ENCODE measurements around the gene TBP. TPM values are rescaled to one million over a fixed set of nuclear protein-coding genes. Genes with fewer than 3 reads are reported as not detected.

Gene TBP
- total and polyA plus RNA-seq, 2 donors (not counting 1 experiment from before 2014, with no cell fraction given), result 21.0 to 24.7 TPM

DNA sequence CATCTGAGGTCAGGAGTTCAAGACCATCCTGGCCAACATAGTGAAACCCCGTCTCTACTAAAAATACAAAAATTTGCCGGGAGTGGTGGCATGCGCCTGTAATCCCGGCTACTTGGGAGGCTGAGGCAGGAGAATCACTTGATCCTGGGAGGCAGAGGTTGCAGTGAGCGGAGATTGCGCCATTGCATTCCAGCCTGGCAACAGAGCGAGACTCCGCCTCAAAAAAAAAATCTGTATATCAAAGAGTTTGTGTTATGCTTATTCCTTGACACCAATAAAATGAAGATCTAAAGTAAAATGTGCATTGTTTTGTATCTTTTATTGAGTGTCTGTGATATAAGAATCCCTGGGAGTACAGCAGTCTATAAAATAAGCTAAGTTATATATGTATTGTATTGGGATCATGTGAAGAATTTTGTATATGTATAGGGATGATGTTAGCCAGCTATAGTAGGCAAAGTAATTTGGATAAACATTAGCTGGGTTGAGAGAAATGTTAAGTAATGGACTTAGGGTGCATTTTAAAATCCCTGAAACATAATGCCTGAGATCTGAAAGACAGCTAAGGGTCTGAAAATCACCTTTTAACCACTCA lies 10.9 kb downstream of the TBP start:
- Mint-ChIP-seq H3K9me3 (ENCODE audit: insufficient read depth) (no peaks in the 10 kb centered on the region), H3K4me1 (peaks cover 3% of the 10 kb centered on the region), H3K4me3 (no peak overlapping the region), H3K27me3 (no peaks in the 10 kb centered on the region), H3K27ac (no peak overlapping the region)
- ATAC-seq (ENCODE audit: low read depth) (no peak), DNase-seq (no peak)
- H3K27ac ChIP-seq (ENCODE audit: low read length in 2 of 2), result no peak overlapping the region
- no peaks in the 10 kb centered on the region for H3K4me1 ChIP-seq (ENCODE audit: control insufficient read depth in 2 of 2, insufficient read depth in 2 of 2, low read length in 2 of 2)
- no peaks in the 10 kb centered on the region for H3K27me3 ChIP-seq (replicated peaks in 1 of 4; ENCODE audit: control extremely low read depth in 1 of 4, control insufficient read depth in 3 of 4, insufficient read depth in 4 of 4, low read length in 3 of 4)
- ChIA-PET POLR2A (no interaction called here), CTCF (no interaction called here)
- H3K36me3 ChIP-seq (replicated peaks in 1 of 2; ENCODE audit: control extremely low read depth in 1 of 2, control insufficient read depth in 1 of 2, extremely low read depth in 1 of 2, insufficient read depth in 2 of 2, low read length in 1 of 2), result peaks cover 16 to 69% of the 10 kb centered on the region in 2 experiments
- H3K4me3 ChIP-seq (ENCODE audit: control extremely low read depth in 1 of 5, extremely low read depth in 1 of 5, insufficient read depth in 1 of 5, low read depth in 2 of 5, low read length in 4 of 5), result no peak overlapping the region
- WGBS (ENCODE audit: insufficient coverage), result no CpG with 5 or more reads among the region's 8 CpGs
- TF ChIP-seq, protein P1, sequence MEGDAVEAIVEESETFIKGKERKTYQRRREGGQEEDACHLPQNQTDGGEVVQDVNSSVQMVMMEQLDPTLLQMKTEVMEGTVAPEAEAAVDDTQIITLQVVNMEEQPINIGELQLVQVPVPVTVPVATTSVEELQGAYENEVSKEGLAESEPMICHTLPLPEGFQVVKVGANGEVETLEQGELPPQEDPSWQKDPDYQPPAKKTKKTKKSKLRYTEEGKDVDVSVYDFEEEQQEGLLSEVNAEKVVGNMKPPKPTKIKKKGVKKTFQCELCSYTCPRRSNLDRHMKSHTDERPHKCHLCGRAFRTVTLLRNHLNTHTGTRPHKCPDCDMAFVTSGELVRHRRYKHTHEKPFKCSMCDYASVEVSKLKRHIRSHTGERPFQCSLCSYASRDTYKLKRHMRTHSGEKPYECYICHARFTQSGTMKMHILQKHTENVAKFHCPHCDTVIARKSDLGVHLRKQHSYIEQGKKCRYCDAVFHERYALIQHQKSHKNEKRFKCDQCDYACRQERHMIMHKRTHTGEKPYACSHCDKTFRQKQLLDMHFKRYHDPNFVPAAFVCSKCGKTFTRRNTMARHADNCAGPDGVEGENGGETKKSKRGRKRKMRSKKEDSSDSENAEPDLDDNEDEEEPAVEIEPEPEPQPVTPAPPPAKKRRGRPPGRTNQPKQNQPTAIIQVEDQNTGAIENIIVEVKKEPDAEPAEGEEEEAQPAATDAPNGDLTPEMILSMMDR (IDR thresholded peaks at IDR 0.05), result no peak
- TF ChIP-seq EZH2 (IDR thresholded peaks at IDR 0.05; ENCODE audit: borderline replicate concordance, insufficient read depth, low read depth, low read length, poor library complexity, severe bottlenecking), result no peak
- H4K20me1 ChIP-seq (ENCODE audit: control insufficient read depth, insufficient read depth, low read length, poor library complexity, severe bottlenecking), result peaks cover 19% of the 10 kb centered on the region
- intact Hi-C loops (cut with micrococcal nuclease), result no loop called here
- no peak overlapping the region for H3K4me2 ChIP-seq (replicated peaks; ENCODE audit: low read depth, low read length, poor library complexity, severe bottlenecking)
- H3K9ac ChIP-seq (ENCODE audit: low read length), result no peak overlapping the region
- no peak overlapping the region for H2AFZ ChIP-seq (ENCODE audit: insufficient read depth, low read depth, low read length, poor library complexity, severe bottlenecking)
- no peaks in the 10 kb centered on the region for H3K9me3 ChIP-seq (ENCODE audit: control extremely low read depth in 1 of 3, control insufficient read depth in 2 of 3, insufficient read depth in 1 of 3, low read length in 2 of 3)
- H3K79me2 ChIP-seq (ENCODE audit: control insufficient read depth, insufficient read depth, low read length), result peaks cover 38% of the 10 kb centered on the region

DNA sequence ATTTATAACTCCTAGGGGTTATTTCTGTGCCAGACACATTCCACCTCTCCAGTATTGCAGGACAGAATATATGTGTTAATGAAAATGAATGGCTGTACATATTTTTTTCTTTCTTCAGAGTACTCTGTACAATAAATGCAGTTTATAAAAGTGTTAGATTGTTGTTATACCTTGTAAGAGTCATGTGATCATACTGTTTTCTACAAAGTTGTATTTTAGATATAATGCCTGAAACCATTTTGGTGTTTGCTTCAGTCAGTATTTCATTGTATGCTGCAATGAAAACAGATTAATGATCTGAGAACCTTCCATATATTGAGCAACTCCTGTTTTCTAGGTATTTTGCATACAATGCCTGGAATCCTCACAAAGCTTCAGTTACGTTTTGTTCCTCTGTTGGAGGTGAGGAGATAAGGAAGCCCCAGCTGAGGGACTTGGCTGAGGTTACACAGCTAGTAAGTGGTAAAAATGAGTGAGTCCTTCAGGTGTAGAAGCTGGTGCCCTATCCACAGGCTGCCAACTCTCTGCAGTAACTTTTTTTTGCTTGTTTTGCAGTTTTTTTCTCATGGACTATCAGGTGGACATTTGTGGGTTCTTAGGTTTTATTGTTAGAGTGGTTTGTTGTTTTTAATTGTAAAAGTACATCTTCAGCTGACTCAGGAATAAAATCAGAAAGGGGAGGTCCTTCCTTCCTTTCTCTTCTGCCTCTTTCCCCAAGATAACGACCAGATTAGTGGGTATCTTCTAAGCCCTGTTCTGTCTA lies 18.7 kb downstream of the TBP start:
- Histone ChIP-seq H4K20me1 (ENCODE audit: control insufficient read depth, insufficient read depth, low read length, poor library complexity, severe bottlenecking) (no peaks in the 10 kb centered on the region), H3K4me3 (ENCODE audit: control extremely low read depth in 1 of 5, extremely low read depth in 1 of 5, insufficient read depth in 1 of 5, low read depth in 2 of 5, low read length in 4 of 5) (no peak overlapping the region), H3K9ac (ENCODE audit: low read length) (no peak overlapping the region), H3K9me3 (ENCODE audit: control extremely low read depth in 1 of 3, control insufficient read depth in 2 of 3, insufficient read depth in 1 of 3, low read length in 2 of 3) (no peaks in the 10 kb centered on the region), H2AFZ (ENCODE audit: insufficient read depth, low read depth, low read length, poor library complexity, severe bottlenecking) (no peak overlapping the region), H3K36me3 (replicated peaks in 1 of 2; ENCODE audit: control extremely low read depth in 1 of 2, control insufficient read depth in 1 of 2, extremely low read depth in 1 of 2, insufficient read depth in 2 of 2, low read length in 1 of 2) (peaks cover 29 to 75% of the 10 kb centered on the region in 2 experiments), H3K4me2 (replicated peaks; ENCODE audit: low read depth, low read length, poor library complexity, severe bottlenecking) (no peak overlapping the region), H3K79me2 (ENCODE audit: control insufficient read depth, insufficient read depth, low read length) (no peaks in the 10 kb centered on the region), H3K27me3 (replicated peaks in 1 of 4; ENCODE audit: control extremely low read depth in 1 of 4, control insufficient read depth in 3 of 4, insufficient read depth in 4 of 4, low read length in 3 of 4) (no peaks in the 10 kb centered on the region), H3K4me1 (ENCODE audit: control insufficient read depth in 2 of 2, insufficient read depth in 2 of 2, low read length in 2 of 2) (no peaks in the 10 kb centered on the region), H3K27ac (ENCODE audit: low read length in 2 of 2) (no peak overlapping the region)
- intact Hi-C loops (cut with micrococcal nuclease), result no loop called here
- TF ChIP-seq, protein P1 (IDR thresholded peaks at IDR 0.05), result no peak
- TF ChIP-seq EZH2 (IDR thresholded peaks at IDR 0.05; ENCODE audit: borderline replicate concordance, insufficient read depth, low read depth, low read length, poor library complexity, severe bottlenecking), result no peak
- no CpG with 5 or more reads among the region's 2 CpGs for WGBS (ENCODE audit: insufficient coverage)
- no peak overlapping the region for H3K27ac Mint-ChIP-seq
- CTCF ChIA-PET, result no interaction called here
- H3K4me1 Mint-ChIP-seq, result no peaks in the 10 kb centered on the region
- DNase-seq (no peak), ATAC-seq (ENCODE audit: low read depth) (no peak)
- POLR2A ChIA-PET, result no interaction called here
- H3K27me3 Mint-ChIP-seq, result no peaks in the 10 kb centered on the region
- H3K9me3 Mint-ChIP-seq (ENCODE audit: insufficient read depth), result no peaks in the 10 kb centered on the region
- no peak overlapping the region for H3K4me3 Mint-ChIP-seq

Data from B cell (primary cell).